Karpas-422 (cell line): ENCODE measurements around the gene ADCY7. TPM values are rescaled to one million over a fixed set of nuclear protein-coding genes. Genes with fewer than 3 reads are reported as not detected.

Experiments used
- DNase-seq: peaks from one replicate; pipeline ENCODE4 v3.0.0-alpha.2; 2015
- H2AFZ ChIP-seq: fragments of 200-600 bp; sonication (generic); 2 replicates; pipeline ENCODE4 v1.6.1; 2014; ENCODE audit warnings: antibody characterized with exemption, low read length, mixed read lengths
- H3K27ac ChIP-seq: fragments of 200-600 bp; sonication (generic); 2 replicates; pipeline ENCODE4 v1.5.1; 2014; ENCODE audit warnings: mild to moderate bottlenecking, low read length, moderate library complexity
- H3K27me3 ChIP-seq: fragments of 200-600 bp; sonication (generic); 2 replicates; pipeline ENCODE4 v1.6.1; 2014; ENCODE audit warnings: low read length, mixed read lengths
- H3K36me3 ChIP-seq: fragments of 200-600 bp; sonication (generic); 2 replicates; pipeline ENCODE4 v1.6.1; 2014; ENCODE audit warnings: low read length, mixed read lengths; ENCODE audit not compliant: insufficient read depth
- H3K4me1 ChIP-seq: fragments of 200-600 bp; sonication (generic); 2 replicates; pipeline ENCODE4 v1.6.1; 2014; ENCODE audit warnings: mild to moderate bottlenecking, low read length, mixed read lengths
- H3K4me2 ChIP-seq: fragments of 200-600 bp; sonication (generic); 2 replicates; pipeline ENCODE4 v1.6.1; 2014; ENCODE audit warnings: low read length, low read depth, mild to moderate bottlenecking; ENCODE audit not compliant: poor library complexity, severe bottlenecking
- H3K4me3 ChIP-seq: fragments of 200-600 bp; sonication (generic); 2 replicates; pipeline ENCODE4 v1.5.1; 2014; ENCODE audit warnings: mild to moderate bottlenecking, antibody characterized with exemption, low read length, mixed read lengths
- H3K79me2 ChIP-seq: fragments of 200-600 bp; sonication (generic); 2 replicates; pipeline ENCODE4 v1.6.1; 2014; ENCODE audit warnings: mild to moderate bottlenecking, low read length, mixed read lengths
- H3K9ac ChIP-seq: fragments of 200-600 bp; sonication (generic); 2 replicates; pipeline ENCODE4 v1.6.0; 2014; ENCODE audit warnings: low read length
- H3K9me2 ChIP-seq: fragments of 200-600 bp; sonication (generic), shearing (Covaris generic); replicated peaks from 2 replicates; pipeline ENCODE4 v1.6.0; 2014; ENCODE audit warnings: mild to moderate bottlenecking, low read length, moderate library complexity; ENCODE audit not compliant: insufficient read depth
- H3K9me3 ChIP-seq: fragments of 300-700, 200-600 bp; sonication (generic); 2 replicates; pipeline ENCODE4 v1.6.1; 2014; ENCODE audit warnings: low read length, mixed read lengths
- H4K20me1 ChIP-seq: fragments of 200-600 bp; sonication (generic); 2 replicates; pipeline ENCODE4 v1.6.1; 2014; ENCODE audit warnings: mild to moderate bottlenecking, antibody characterized with exemption, low read length, low read depth; ENCODE audit not compliant: insufficient read depth
- total RNA-seq: library from RNA; depleted of rRNA; stranded (reverse); fragments of >200 nt; shearing (Covaris generic); gene quantifications from 2 replicates; pipeline ENCODE4 v1.2.3, GENCODE V29; 2014; ENCODE audit warnings: low replicate concordance

Gene ADCY7
- total RNA-seq, 1 experiment from 2014 or later: 27.5 TPM

GRCh38 chr16:50278251-50278650, 11.9 kb downstream of the ADCY7 start:
- no peak overlapping the region for H3K4me3 ChIP-seq
- no peak overlapping the region for H3K4me2 ChIP-seq
- peaks cover 79% of the 10 kb centered on the region for H3K79me2 ChIP-seq

GRCh38 chr16:50279504-50279865, 13.1 kb downstream of the ADCY7 start:
- no peak for DNase-seq
- H3K4me2 ChIP-seq: peak overlapping the region; percentile 8
- peaks cover 9% of the 10 kb centered on the region; the same call in 1 of the 2 replicates for H3K36me3 ChIP-seq
- H4K20me1 ChIP-seq: peaks cover 3% of the 10 kb centered on the region; the same call in 1 of the 2 replicates
- no peaks in the 10 kb centered on the region for H3K9me3 ChIP-seq
- peaks cover 74% of the 10 kb centered on the region for H3K4me1 ChIP-seq
- H3K9ac ChIP-seq: no peak overlapping the region
- no peak overlapping the region for H2AFZ ChIP-seq
- peak overlapping the region; percentile 55 for H3K27ac ChIP-seq
- H3K9me2 ChIP-seq: no peaks in the 10 kb centered on the region
- no peaks in the 10 kb centered on the region for H3K27me3 ChIP-seq
- H3K79me2 ChIP-seq: peaks cover 90% of the 10 kb centered on the region
- H3K4me3 ChIP-seq: no peak overlapping the region

More at GRCh38 chr16:50278251-50278650, 11.9 kb downstream of the ADCY7 start:
- Histone ChIP-seq H3K27me3 (no peaks in the 10 kb centered on the region), H3K9me3 (no peaks in the 10 kb centered on the region), H3K9me2 (no peaks in the 10 kb centered on the region), H3K27ac (no peak overlapping the region), H2AFZ (no peak overlapping the region), H3K9ac (no peak overlapping the region), H3K4me1 (peaks cover 71% of the 10 kb centered on the region), H3K36me3 (peaks cover 9% of the 10 kb centered on the region; the same call in 1 of the 2 replicates), H4K20me1 (peaks cover 3% of the 10 kb centered on the region; the same call in 1 of the 2 replicates)
- no peak for DNase-seq

- peaks cover 3% of the 10 kb centered on the region; the same call in 1 of the 2 replicates for H4K20me1 ChIP-seq
- H3K9me3 ChIP-seq: no peaks in the 10 kb centered on the region
- H3K9ac ChIP-seq: peak overlapping the region; percentile 66
- DNase-seq: no peak
- peaks cover 68% of the 10 kb centered on the region for H3K4me1 ChIP-seq
- peaks cover 90% of the 10 kb centered on the region for H3K79me2 ChIP-seq
- peak overlapping the region; percentile 78 for H3K4me2 ChIP-seq
- no peak overlapping the region for H2AFZ ChIP-seq
- H3K9me2 ChIP-seq: no peaks in the 10 kb centered on the region
- H3K27me3 ChIP-seq: no peaks in the 10 kb centered on the region
- H3K27ac ChIP-seq: peak overlapping the region; percentile 90
- peaks cover 9% of the 10 kb centered on the region; the same call in 1 of the 2 replicates for H3K36me3 ChIP-seq
- peak overlapping the region; percentile 57; the same call in 1 of the 2 replicates for H3K4me3 ChIP-seq
Observed at GRCh38 chr16:50280932-50281331, 14.6 kb downstream of the ADCY7 start.

GRCh38 chr16:50281391-50282009, 15.1 kb downstream of the ADCY7 start:
- no peaks in the 10 kb centered on the region for H3K27me3 ChIP-seq
- peak; percentile 51 for DNase-seq
- H3K4me3 ChIP-seq: peak overlapping the region; percentile 57
- peaks cover 10% of the 10 kb centered on the region for H3K36me3 ChIP-seq
- peaks cover 89% of the 10 kb centered on the region for H3K79me2 ChIP-seq
- H3K4me2 ChIP-seq: peak overlapping the region; percentile 78
- no peaks in the 10 kb centered on the region for H3K9me3 ChIP-seq
- peak overlapping the region; percentile 66 for H3K9ac ChIP-seq
- peaks cover 3% of the 10 kb centered on the region; the same call in 1 of the 2 replicates for H4K20me1 ChIP-seq
- H3K9me2 ChIP-seq: no peaks in the 10 kb centered on the region
- peaks cover 67% of the 10 kb centered on the region for H3K4me1 ChIP-seq
- H2AFZ ChIP-seq: no peak overlapping the region
- peak overlapping the region; percentile 90 for H3K27ac ChIP-seq

GRCh38 chr16:50282010-50282538, 15.7 kb downstream of the ADCY7 start:
- H3K4me3 ChIP-seq: peak overlapping the region; percentile 57

GRCh38 chr16:50282955-50283631, 16.7 kb downstream of the ADCY7 start:
- Histone ChIP-seq H2AFZ (no peak overlapping the region), H3K27me3 (no peaks in the 10 kb centered on the region), H4K20me1 (no peaks in the 10 kb centered on the region; the same call in 1 of the 2 replicates), H3K9me3 (no peaks in the 10 kb centered on the region), H3K4me1 (peaks cover 65% of the 10 kb centered on the region), H3K79me2 (peaks cover 86% of the 10 kb centered on the region), H3K4me2 (peak overlapping the region; percentile 78), H3K9me2 (no peaks in the 10 kb centered on the region), H3K36me3 (peaks cover 8% of the 10 kb centered on the region), H3K9ac (peak overlapping the region; percentile 66), H3K4me3 (no peak overlapping the region), H3K27ac (peak overlapping the region; percentile 90)
- peak; percentile 62 for DNase-seq

More at GRCh38 chr16:50282010-50282538, 15.7 kb downstream of the ADCY7 start:
- H3K9ac ChIP-seq: peak overlapping the region; percentile 66
- peaks cover 89% of the 10 kb centered on the region for H3K79me2 ChIP-seq
- peaks cover 3% of the 10 kb centered on the region; the same call in 1 of the 2 replicates for H4K20me1 ChIP-seq
- H3K27me3 ChIP-seq: no peaks in the 10 kb centered on the region
- H3K36me3 ChIP-seq: peaks cover 13% of the 10 kb centered on the region
- H3K9me3 ChIP-seq: no peaks in the 10 kb centered on the region
- peaks cover 65% of the 10 kb centered on the region for H3K4me1 ChIP-seq
- peak; percentile 95 for DNase-seq
- H3K4me2 ChIP-seq: peak overlapping the region; percentile 78
- H2AFZ ChIP-seq: no peak overlapping the region
- no peaks in the 10 kb centered on the region for H3K9me2 ChIP-seq
- H3K27ac ChIP-seq: peak overlapping the region; percentile 90

- Histone ChIP-seq H3K4me1 (peaks cover 57% of the 10 kb centered on the region), H2AFZ (no peak overlapping the region), H3K9me2 (no peaks in the 10 kb centered on the region), H4K20me1 (no peaks in the 10 kb centered on the region; the same call in 1 of the 2 replicates), H3K79me2 (peaks cover 77% of the 10 kb centered on the region), H3K9ac (peak overlapping the region; percentile 66), H3K4me3 (no peak overlapping the region; the same call in 1 of the 2 replicates), H3K4me2 (peak overlapping the region; percentile 78), H3K36me3 (peaks cover 5% of the 10 kb centered on the region), H3K27ac (peak overlapping the region; percentile 90), H3K27me3 (no peaks in the 10 kb centered on the region), H3K9me3 (no peaks in the 10 kb centered on the region)
- peak; percentile 63 for DNase-seq
Observed at GRCh38 chr16:50284131-50284911, 18.0 kb downstream of the ADCY7 start.
